Transverse colon (tissue), 4 donors: ENCODE results near the gene CAMK1.

Experiments
- POLR2A ChIP-seq: fragments of 450-650 bp; IDR thresholded peaks from one replicate; pipeline ENCODE4 v1.6.1; 2016; ENCODE audit warnings: antibody characterized with exemption, mild to moderate bottlenecking, moderate library complexity
- POLR2AphosphoS5 ChIP-seq, 3 donors: sonication (generic); formaldehyde crosslinking; IDR thresholded peaks; one replicate each; pipeline ENCODE4 v1.6.1; 2016; ENCODE audit warnings: antibody characterized with exemption in 3 of 3
- TF ChIP-seq, protein P1 (sequence below), 5 experiments: fragments of 200-600 bp in 3 of 5; fragments of 450-650 bp in 2 of 5; sonication (generic) in 3 of 5; IDR thresholded peaks; 1 replicate in 2 of 5; 2 replicates in 3 of 5; pipeline ENCODE4 v1.5.1; 2016 to 2017; ENCODE audit warnings: antibody characterized with exemption in 5 of 5, inconsistent platforms in 3 of 5, mild to moderate bottlenecking in 2 of 5, moderate library complexity in 1 of 5

DNA sequence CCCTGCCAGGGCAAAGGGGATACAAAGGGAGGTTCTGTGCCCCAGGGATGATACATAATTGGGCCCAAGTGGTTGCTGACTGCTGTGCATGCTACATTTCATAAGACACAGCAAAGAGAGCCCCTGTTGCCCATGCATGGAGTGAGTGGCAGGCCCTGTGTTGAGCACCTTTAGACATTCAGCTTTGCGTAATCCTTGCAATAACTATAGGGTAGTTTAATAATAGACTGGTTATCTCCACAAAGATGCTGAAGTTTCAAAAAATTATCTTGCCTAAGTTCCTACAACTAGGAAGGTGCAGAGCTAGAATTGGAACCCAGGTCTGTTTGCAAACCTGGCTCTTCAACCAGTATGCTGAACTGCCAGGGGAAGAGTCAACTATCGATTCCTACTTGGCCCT is 21.7 kb downstream of the CAMK1 start:
- no peak for TF ChIP-seq POLR2A
- TF ChIP-seq, protein P1, sequence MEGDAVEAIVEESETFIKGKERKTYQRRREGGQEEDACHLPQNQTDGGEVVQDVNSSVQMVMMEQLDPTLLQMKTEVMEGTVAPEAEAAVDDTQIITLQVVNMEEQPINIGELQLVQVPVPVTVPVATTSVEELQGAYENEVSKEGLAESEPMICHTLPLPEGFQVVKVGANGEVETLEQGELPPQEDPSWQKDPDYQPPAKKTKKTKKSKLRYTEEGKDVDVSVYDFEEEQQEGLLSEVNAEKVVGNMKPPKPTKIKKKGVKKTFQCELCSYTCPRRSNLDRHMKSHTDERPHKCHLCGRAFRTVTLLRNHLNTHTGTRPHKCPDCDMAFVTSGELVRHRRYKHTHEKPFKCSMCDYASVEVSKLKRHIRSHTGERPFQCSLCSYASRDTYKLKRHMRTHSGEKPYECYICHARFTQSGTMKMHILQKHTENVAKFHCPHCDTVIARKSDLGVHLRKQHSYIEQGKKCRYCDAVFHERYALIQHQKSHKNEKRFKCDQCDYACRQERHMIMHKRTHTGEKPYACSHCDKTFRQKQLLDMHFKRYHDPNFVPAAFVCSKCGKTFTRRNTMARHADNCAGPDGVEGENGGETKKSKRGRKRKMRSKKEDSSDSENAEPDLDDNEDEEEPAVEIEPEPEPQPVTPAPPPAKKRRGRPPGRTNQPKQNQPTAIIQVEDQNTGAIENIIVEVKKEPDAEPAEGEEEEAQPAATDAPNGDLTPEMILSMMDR (IDR thresholded peaks at IDR 0.05): no peak
- TF ChIP-seq POLR2AphosphoS5 (IDR thresholded peaks at IDR 0.05): no peak
